Neural cell (in vitro differentiated cells): Measurements from ENCODE around the gene ZFP90. TPM values are rescaled to one million over a fixed set of nuclear protein-coding genes. Genes with fewer than 3 reads are reported as not detected.
"Not testable (repeated sequence)": the region's sequence is repeated elsewhere in the genome, so short reads cannot be mapped to it uniquely, and the experiment has no call there.

Experiments used
- H2AFZ ChIP-seq: fragments of 200-600, 300-800 bp; sonication (generic), shearing (Covaris generic); 2 replicates; pipeline ENCODE4 v1.6.0; 2014; ENCODE audit warnings: low read depth, mild to moderate bottlenecking, antibody characterized with exemption, low read length, moderate library complexity
- H3F3A ChIP-seq: fragments of 200-600 bp; shearing (Covaris generic); 2 replicates; pipeline ENCODE4 v1.6.1; 2016; ENCODE audit warnings: mild to moderate bottlenecking, moderate library complexity, mixed read lengths, antibody characterized with exemption, low read length; ENCODE audit not compliant: insufficient read depth, poor library complexity, severe bottlenecking
- H3K27ac ChIP-seq: fragments of 200-600, 300-800 bp; sonication (generic), shearing (Covaris generic); 2 replicates; pipeline ENCODE4 v1.5.1; 2014; ENCODE audit warnings: mild to moderate bottlenecking, low read length, moderate library complexity
- H3K27me3 ChIP-seq: fragments of 300-800, 200-600 bp; sonication (generic), shearing (Covaris generic); 2 replicates; pipeline ENCODE4 v1.6.0; 2014; ENCODE audit warnings: mild to moderate bottlenecking, low read depth, low read length, moderate library complexity; ENCODE audit not compliant: insufficient read depth
- H3K36me3 ChIP-seq: fragments of 300-800, 200-600 bp; sonication (generic), shearing (Covaris generic); 2 replicates; pipeline ENCODE4 v1.5.1; 2014; ENCODE audit warnings: mild to moderate bottlenecking, antibody characterized with exemption, low read length, moderate library complexity; ENCODE audit not compliant: insufficient read depth
- H3K4me2 ChIP-seq: fragments of 300-800, 200-600 bp; sonication (generic), shearing (Covaris generic); 2 replicates; pipeline ENCODE4 v1.6.0; 2014; ENCODE audit warnings: mild to moderate bottlenecking, low read length
- H3K4me3 ChIP-seq: fragments of 300-800, 200-600 bp; sonication (generic), shearing (Covaris generic); 2 replicates; pipeline ENCODE4 v1.5.1; 2014; ENCODE audit warnings: mild to moderate bottlenecking, low read length, moderate library complexity
- H3K79me2 ChIP-seq: fragments of 200-600 bp; shearing (Covaris generic); replicated peaks from 2 replicates; pipeline ENCODE4 v1.6.0; 2014; ENCODE audit warnings: mild to moderate bottlenecking, low read length, moderate library complexity; ENCODE audit not compliant: insufficient read depth
- H3K9ac ChIP-seq: fragments of 300-800, 200-600 bp; sonication (generic), shearing (Covaris generic); 2 replicates; pipeline ENCODE4 v1.6.1; 2016; ENCODE audit warnings: mild to moderate bottlenecking, low read length, mixed read lengths
- H3K9me2 ChIP-seq: fragments of 200-600 bp; shearing (Covaris generic); 2 replicates; pipeline ENCODE4 v1.6.1; 2016; ENCODE audit warnings: mild to moderate bottlenecking, low read length, mixed read lengths; ENCODE audit not compliant: insufficient read depth
- H3K9me3 ChIP-seq: fragments of 200-600, 300-800 bp; sonication (generic), shearing (Covaris generic); 2 replicates; pipeline ENCODE4 v1.6.1; 2016; ENCODE audit warnings: mild to moderate bottlenecking, mixed run types, low read length, moderate library complexity, mixed read lengths
- H4K20me1 ChIP-seq: fragments of 200-600 bp; shearing (Covaris generic); 2 replicates; pipeline ENCODE4 v1.6.1; 2016; ENCODE audit warnings: mild to moderate bottlenecking, mixed run types; ENCODE audit not compliant: insufficient read depth
- EP300 ChIP-seq: fragments of 450-650 bp; conservative IDR thresholded peaks from 2 replicates; pipeline ENCODE4 v1.6.1; 2014; ENCODE audit warnings: antibody characterized with exemption, mild to moderate bottlenecking, moderate library complexity; ENCODE audit not compliant: poor library complexity, severe bottlenecking
- EZH2 ChIP-seq: fragments of 200-600, 300-800 bp; shearing (Covaris generic), sonication (generic); IDR thresholded peaks from 2 replicates; pipeline ENCODE4 v1.6.1; 2014; ENCODE audit warnings: antibody characterized with exemption, low read length, borderline replicate concordance, mild to moderate bottlenecking; ENCODE audit not compliant: insufficient read depth, poor library complexity, severe bottlenecking
- MXI1 ChIP-seq: fragments of 450-650 bp; conservative IDR thresholded peaks from 2 replicates; pipeline ENCODE4 v1.6.1; 2014; ENCODE audit warnings: antibody characterized with exemption, mild to moderate bottlenecking; ENCODE audit not compliant: poor library complexity, severe bottlenecking
- POLR2AphosphoS5 ChIP-seq: IDR thresholded peaks from 2 replicates; pipeline ENCODE4 v1.6.1; 2012
- RAD21 ChIP-seq: fragments of 450-650 bp; conservative IDR thresholded peaks from 2 replicates; pipeline ENCODE4 v1.6.1; 2014; ENCODE audit warnings: antibody characterized with exemption, mild to moderate bottlenecking, moderate library complexity
- SMC3 ChIP-seq: fragments of 450-650 bp; conservative IDR thresholded peaks from 2 replicates; pipeline ENCODE4 v1.6.1; 2014; ENCODE audit warnings: antibody characterized with exemption, mild to moderate bottlenecking, moderate library complexity; ENCODE audit not compliant: poor library complexity
- TAF1 ChIP-seq: IDR thresholded peaks from 2 replicates; pipeline ENCODE4 v1.6.1; 2012; ENCODE audit warnings: low read depth
- polyA plus RNA-seq: library from polyadenylated mRNA; depleted of rRNA; stranded (reverse); fragments of >200 nt; gene quantifications from 2 replicates; pipeline ENCODE4 v1.2.3, GENCODE V29; 2014
- TF ChIP-seq, protein P1 (sequence below): IDR thresholded peaks from 2 replicates; pipeline ENCODE4 v1.6.1; 2012; ENCODE audit warnings: borderline replicate concordance
- TF ChIP-seq, protein P2 (sequence below): fragments of 450-650 bp; IDR thresholded peaks from 2 replicates; pipeline ENCODE4 v1.5.1; 2014; ENCODE audit warnings: antibody characterized with exemption, mild to moderate bottlenecking, moderate library complexity; ENCODE audit not compliant: poor library complexity, severe bottlenecking

Gene ZFP90
- polyA plus RNA-seq, 1 donor from 2014 or later = 73.6 TPM

DNA sequence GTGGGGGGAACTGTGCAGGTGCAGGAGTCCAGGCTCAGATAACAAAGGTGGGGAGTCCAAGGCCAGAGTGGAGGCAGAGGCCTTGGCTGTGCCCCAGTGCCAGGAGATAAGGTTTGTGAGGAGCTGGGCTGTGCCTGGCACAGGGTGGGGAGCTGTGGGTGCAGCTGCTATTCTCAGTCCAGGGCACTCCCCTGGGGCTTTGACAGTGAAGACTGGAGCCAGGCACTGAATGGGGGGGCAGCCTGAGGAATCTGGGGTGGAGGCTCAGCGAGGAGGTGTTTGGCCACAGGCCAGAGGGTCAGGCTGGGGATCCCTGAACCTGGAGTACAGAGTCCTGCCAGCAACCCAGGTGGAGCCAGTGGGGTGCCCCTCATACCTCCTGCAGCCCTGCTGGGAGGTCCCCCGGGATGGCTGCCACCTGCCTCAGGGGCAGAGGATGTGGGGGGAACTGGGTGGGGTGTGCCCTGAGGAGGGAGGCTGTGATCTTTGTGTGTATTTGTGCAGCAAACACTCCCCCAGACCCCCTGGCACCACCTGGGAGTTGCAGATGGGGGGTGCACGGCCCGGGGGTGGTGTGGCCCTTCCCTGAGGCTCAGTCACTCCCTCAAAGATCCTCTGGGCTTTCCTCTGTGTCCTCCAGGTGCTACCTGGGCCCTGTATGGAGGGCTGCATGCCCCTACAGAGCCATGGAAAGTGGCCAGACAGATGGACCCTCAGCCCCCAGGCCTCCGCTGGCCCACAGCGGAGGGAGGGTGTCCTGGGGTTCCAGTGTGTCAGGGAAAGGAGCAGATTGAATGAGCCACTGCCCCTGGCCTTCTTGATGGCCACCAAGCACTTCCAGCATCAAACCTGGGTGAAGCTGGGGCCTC is 46.3 kb upstream of the ZFP90 start:
- Histone ChIP-seq H3K36me3 (no peaks in the 10 kb centered on the region), H3K9me2 (no peaks in the 10 kb centered on the region), H3K4me3 (no peak overlapping the region), H3F3A (no peaks in the 10 kb centered on the region), H3K79me2 (no peaks in the 10 kb centered on the region), H2AFZ (no peak overlapping the region), H3K27me3 (no peaks in the 10 kb centered on the region), H3K9me3 (no peaks in the 10 kb centered on the region), H3K4me2 (no peak overlapping the region), H3K9ac (no peak overlapping the region), H4K20me1 (no peaks in the 10 kb centered on the region), H3K27ac (no peak overlapping the region)
- TF ChIP-seq, protein P1, sequence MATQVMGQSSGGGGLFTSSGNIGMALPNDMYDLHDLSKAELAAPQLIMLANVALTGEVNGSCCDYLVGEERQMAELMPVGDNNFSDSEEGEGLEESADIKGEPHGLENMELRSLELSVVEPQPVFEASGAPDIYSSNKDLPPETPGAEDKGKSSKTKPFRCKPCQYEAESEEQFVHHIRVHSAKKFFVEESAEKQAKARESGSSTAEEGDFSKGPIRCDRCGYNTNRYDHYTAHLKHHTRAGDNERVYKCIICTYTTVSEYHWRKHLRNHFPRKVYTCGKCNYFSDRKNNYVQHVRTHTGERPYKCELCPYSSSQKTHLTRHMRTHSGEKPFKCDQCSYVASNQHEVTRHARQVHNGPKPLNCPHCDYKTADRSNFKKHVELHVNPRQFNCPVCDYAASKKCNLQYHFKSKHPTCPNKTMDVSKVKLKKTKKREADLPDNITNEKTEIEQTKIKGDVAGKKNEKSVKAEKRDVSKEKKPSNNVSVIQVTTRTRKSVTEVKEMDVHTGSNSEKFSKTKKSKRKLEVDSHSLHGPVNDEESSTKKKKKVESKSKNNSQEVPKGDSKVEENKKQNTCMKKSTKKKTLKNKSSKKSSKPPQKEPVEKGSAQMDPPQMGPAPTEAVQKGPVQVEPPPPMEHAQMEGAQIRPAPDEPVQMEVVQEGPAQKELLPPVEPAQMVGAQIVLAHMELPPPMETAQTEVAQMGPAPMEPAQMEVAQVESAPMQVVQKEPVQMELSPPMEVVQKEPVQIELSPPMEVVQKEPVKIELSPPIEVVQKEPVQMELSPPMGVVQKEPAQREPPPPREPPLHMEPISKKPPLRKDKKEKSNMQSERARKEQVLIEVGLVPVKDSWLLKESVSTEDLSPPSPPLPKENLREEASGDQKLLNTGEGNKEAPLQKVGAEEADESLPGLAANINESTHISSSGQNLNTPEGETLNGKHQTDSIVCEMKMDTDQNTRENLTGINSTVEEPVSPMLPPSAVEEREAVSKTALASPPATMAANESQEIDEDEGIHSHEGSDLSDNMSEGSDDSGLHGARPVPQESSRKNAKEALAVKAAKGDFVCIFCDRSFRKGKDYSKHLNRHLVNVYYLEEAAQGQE = no peak
- TF ChIP-seq RAD21 (no peak), EZH2 (no peak), EP300 (no peak), POLR2AphosphoS5 (no peak), MXI1 (no peak), SMC3 (no peak), TAF1 (no peak)
- TF ChIP-seq, protein P2, sequence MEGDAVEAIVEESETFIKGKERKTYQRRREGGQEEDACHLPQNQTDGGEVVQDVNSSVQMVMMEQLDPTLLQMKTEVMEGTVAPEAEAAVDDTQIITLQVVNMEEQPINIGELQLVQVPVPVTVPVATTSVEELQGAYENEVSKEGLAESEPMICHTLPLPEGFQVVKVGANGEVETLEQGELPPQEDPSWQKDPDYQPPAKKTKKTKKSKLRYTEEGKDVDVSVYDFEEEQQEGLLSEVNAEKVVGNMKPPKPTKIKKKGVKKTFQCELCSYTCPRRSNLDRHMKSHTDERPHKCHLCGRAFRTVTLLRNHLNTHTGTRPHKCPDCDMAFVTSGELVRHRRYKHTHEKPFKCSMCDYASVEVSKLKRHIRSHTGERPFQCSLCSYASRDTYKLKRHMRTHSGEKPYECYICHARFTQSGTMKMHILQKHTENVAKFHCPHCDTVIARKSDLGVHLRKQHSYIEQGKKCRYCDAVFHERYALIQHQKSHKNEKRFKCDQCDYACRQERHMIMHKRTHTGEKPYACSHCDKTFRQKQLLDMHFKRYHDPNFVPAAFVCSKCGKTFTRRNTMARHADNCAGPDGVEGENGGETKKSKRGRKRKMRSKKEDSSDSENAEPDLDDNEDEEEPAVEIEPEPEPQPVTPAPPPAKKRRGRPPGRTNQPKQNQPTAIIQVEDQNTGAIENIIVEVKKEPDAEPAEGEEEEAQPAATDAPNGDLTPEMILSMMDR = no peak

DNA sequence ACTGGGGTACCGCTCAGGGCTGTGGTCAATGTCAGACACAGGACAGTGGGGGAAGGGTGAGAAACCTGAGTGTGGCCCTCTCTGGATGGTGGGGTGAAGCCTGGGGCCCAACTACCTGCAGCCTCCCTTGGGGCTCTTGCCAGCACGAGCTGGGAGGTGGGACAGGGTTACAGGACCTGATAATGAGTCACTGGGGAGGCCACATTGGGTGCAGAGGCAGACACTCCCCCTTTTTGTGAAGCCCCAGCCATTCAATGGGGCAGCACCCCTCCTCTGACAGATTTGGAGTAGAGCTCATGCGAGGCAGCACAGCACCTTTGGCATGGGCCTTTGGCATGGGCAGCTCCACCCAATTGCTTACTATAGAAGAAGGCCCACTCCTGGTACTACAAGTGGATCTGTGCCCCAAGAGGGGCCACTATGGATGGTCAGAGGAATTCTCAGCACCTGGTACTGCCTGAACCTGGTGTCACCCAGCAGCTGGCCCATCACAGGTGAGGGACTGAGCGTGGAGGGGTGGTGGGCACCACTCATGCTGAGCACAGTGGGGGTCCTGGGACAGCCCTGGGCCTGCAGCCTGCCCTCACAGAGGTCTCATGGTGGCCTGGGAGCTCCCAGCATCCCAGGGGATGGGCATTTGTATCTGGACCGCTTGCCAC is 45.5 kb upstream of the ZFP90 start:
- TF ChIP-seq EZH2 = no peak
- TF ChIP-seq, protein P1 = no peak
- TF ChIP-seq POLR2AphosphoS5 = no peak
- TF ChIP-seq, protein P2 = no peak
- TF ChIP-seq EP300 = no peak
- TF ChIP-seq RAD21 = no peak
- TF ChIP-seq MXI1 = no peak
- TF ChIP-seq SMC3 = no peak
- TF ChIP-seq TAF1 = no peak
- Histone ChIP-seq H3K9me2 (no peaks in the 10 kb centered on the region), H3K27ac (no peak overlapping the region), H3F3A (no peaks in the 10 kb centered on the region), H3K4me2 (no peak overlapping the region), H3K9me3 (no peaks in the 10 kb centered on the region), H3K4me3 (no peak overlapping the region), H3K27me3 (no peaks in the 10 kb centered on the region), H3K36me3 (no peaks in the 10 kb centered on the region), H4K20me1 (no peaks in the 10 kb centered on the region), H2AFZ (no peak overlapping the region), H3K79me2 (no peaks in the 10 kb centered on the region), H3K9ac (no peak overlapping the region)

DNA sequence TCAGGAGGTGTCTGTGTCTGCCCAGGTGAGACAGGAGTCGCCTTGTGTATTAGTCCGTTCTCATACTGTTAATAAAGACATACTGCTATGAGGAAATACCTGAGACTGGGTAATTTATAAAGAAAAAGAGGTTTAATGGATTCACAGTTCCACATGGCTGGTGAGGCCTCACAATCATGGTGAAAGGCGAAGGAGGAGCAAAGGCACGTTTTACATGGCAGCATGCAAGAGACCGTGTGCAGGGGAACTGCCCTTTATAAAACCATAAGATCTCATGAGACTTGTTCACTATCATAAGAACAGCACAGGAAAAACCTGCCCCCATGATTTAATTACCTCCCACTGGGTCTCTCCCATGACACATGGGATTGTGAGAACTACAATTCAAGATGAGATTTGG is 44.8 kb upstream of the ZFP90 start:
- not testable (repeated sequence) for H3K9me3 ChIP-seq, H3K9ac ChIP-seq, H3K79me2 ChIP-seq, H3K4me2 ChIP-seq, H3F3A ChIP-seq, H3K36me3 ChIP-seq, H3K9me2 ChIP-seq, H4K20me1 ChIP-seq, H3K27ac ChIP-seq, H3K4me3 ChIP-seq, H2AFZ ChIP-seq, H3K27me3 ChIP-seq
